ENCODE data around the gene MISP. TPM values are rescaled to one million over a fixed set of nuclear protein-coding genes. Genes with fewer than 3 reads are reported as not detected.

MISP gene
- total and polyA plus RNA-seq, 9 of the 15 experiments (the other 6 are each of a cell fraction or from before 2014, with no cell fraction given) = 0.04 to 0.29 (median 0.05) TPM; not detected in 5

- TF ChIP-seq CBFA2T2 (conservative IDR thresholded peaks at IDR 0.05) (peak; percentile 69), HDAC8 (tag; IDR thresholded peaks at IDR 0.05) (no peak), ZNF121 (CRISPR knock-in tag; conservative IDR thresholded peaks at IDR 0.05) (no peak), NFATC3 (IDR thresholded peaks at IDR 0.05) (no peak), SMARCA4 (IDR thresholded peaks at IDR 0.05) (peak; percentile 56; the same call in 1 of the 2 replicates), NFE2L1 (tag; IDR thresholded peaks at IDR 0.05; ENCODE audit: borderline replicate concordance, low read depth) (no peak), TBL1XR1 (IDR thresholded peaks at IDR 0.05; ENCODE audit: low read length in 2 of 2) (peak in 1 of 2 experiments; percentile 59; a peak in 1 of 4 replicates), HNRNPUL1 (IDR thresholded peaks at IDR 0.05; ENCODE audit: low read length) (no peak), CBX2 (IDR thresholded peaks at IDR 0.05; ENCODE audit: insufficient read depth, low read length, poor library complexity, severe bottlenecking) (no peak), RCOR1 (IDR thresholded peaks at IDR 0.05; ENCODE audit: borderline replicate concordance in 1 of 2, low read depth in 2 of 2, low read length in 2 of 2) (peak in 1 of 2 experiments; percentile 80; a peak in 2 of 4 replicates), SUPT5H (IDR thresholded peaks at IDR 0.05) (no peak), U2AF1 (optimal IDR thresholded peaks at IDR 0.05; ENCODE audit: low read depth, low read length) (no peak), DMBX1 (CRISPR knock-in tag; IDR thresholded peaks at IDR 0.05; ENCODE audit: borderline replicate concordance) (no peak), CAMTA2 (CRISPR knock-in tag; conservative IDR thresholded peaks at IDR 0.05) (no peak), MEIS2 (IDR thresholded peaks at IDR 0.05; ENCODE audit: partially characterized antibody) (no peak), STAT5A (IDR thresholded peaks at IDR 0.05; ENCODE audit: borderline replicate concordance, low read length) (peak; percentile 44; the same call in 1 of the 2 replicates), ZNF41 (CRISPR knock-in tag; conservative IDR thresholded peaks at IDR 0.05) (no peak)
- TF ChIP-seq, protein P1, sequence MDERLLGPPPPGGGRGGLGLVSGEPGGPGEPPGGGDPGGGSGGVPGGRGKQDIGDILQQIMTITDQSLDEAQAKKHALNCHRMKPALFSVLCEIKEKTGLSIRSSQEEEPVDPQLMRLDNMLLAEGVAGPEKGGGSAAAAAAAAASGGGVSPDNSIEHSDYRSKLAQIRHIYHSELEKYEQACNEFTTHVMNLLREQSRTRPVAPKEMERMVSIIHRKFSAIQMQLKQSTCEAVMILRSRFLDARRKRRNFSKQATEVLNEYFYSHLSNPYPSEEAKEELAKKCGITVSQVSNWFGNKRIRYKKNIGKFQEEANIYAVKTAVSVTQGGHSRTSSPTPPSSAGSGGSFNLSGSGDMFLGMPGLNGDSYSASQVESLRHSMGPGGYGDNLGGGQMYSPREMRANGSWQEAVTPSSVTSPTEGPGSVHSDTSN (CRISPR knock-in tag; IDR thresholded peaks at IDR 0.05; ENCODE audit: low read depth) = no peak
- TF ChIP-seq, protein P1 (tag; conservative IDR thresholded peaks at IDR 0.05; ENCODE audit: low read depth) = no peak
- TF ChIP-seq, protein P2, sequence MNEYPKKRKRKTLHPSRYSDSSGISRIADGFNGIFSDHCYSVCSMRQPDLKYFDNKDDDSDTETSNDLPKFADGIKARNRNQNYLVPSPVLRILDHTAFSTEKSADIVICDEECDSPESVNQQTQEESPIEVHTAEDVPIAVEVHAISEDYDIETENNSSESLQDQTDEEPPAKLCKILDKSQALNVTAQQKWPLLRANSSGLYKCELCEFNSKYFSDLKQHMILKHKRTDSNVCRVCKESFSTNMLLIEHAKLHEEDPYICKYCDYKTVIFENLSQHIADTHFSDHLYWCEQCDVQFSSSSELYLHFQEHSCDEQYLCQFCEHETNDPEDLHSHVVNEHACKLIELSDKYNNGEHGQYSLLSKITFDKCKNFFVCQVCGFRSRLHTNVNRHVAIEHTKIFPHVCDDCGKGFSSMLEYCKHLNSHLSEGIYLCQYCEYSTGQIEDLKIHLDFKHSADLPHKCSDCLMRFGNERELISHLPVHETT (CRISPR knock-in tag; conservative IDR thresholded peaks at IDR 0.05 in 1 of 2, IDR thresholded peaks at IDR 0.05 in 1 of 2) = no peak
- TF ChIP-seq, protein P3, sequence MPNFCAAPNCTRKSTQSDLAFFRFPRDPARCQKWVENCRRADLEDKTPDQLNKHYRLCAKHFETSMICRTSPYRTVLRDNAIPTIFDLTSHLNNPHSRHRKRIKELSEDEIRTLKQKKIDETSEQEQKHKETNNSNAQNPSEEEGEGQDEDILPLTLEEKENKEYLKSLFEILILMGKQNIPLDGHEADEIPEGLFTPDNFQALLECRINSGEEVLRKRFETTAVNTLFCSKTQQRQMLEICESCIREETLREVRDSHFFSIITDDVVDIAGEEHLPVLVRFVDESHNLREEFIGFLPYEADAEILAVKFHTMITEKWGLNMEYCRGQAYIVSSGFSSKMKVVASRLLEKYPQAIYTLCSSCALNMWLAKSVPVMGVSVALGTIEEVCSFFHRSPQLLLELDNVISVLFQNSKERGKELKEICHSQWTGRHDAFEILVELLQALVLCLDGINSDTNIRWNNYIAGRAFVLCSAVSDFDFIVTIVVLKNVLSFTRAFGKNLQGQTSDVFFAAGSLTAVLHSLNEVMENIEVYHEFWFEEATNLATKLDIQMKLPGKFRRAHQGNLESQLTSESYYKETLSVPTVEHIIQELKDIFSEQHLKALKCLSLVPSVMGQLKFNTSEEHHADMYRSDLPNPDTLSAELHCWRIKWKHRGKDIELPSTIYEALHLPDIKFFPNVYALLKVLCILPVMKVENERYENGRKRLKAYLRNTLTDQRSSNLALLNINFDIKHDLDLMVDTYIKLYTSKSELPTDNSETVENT (CRISPR knock-in tag; IDR thresholded peaks at IDR 0.05) = no peak
These were observed 40.8 kb downstream of the MISP start (continued) for GRCh38 chr19:791567-792305.
